Cardiac fibroblast (primary cell): ENCODE data around the gene EZH1.
A peak's percentile ranks its signal among the peaks of the same experiment; 100 is the strongest.

Experiments used
- DNase-seq, 2 donors: peaks; one replicate each; pipeline versions ENCODE4 v3.0.0 to v3.0.0-alpha.2; 2010; ENCODE audit warnings: low read depth in 2 of 2
- H3K4me3 ChIP-seq, 2 donors: replicated peaks in 1 of 2; 1 replicate in 1 of 2; 2 replicates in 1 of 2; pipeline ENCODE4 v1.5.1; 2011; ENCODE audit warnings: low read depth in 2 of 2, low read length in 2 of 2, mild to moderate bottlenecking in 2 of 2, moderate library complexity in 1 of 2
- CTCF ChIP-seq: IDR thresholded peaks from one replicate; pipeline ENCODE4 v1.5.1; 2011; ENCODE audit warnings: low read depth, mild to moderate bottlenecking, low read length, inconsistent platforms

The EZH1 gene

GRCh38 chr17:42779936-42780850 lies 35.4 kb upstream of the EZH1 start, which contains the start of gene WNK4:
Gene WNK4 (plus strand): TSS chr17:42780610. CDS start chr17:42780699, 89 bp downstream.
- peak; percentile 47 to 59 for DNase-seq
- TF ChIP-seq CTCF: no peak
- peak within 1 kb of the TSS; percentile 61 to 81 for H3K4me3 ChIP-seq

GRCh38 chr17:42779304-42779935 lies 34.6 kb upstream of the EZH1 start:
- TF ChIP-seq CTCF: no peak
- DNase-seq: no peak
- no peak overlapping the region for H3K4me3 ChIP-seq

- no peak for DNase-seq
- H3K4me3 ChIP-seq: no peak overlapping the region
- TF ChIP-seq CTCF: no peak
These were observed 33.7 kb upstream of the EZH1 start for GRCh38 chr17:42778570-42778969.

GRCh38 chr17:42775534-42776098 lies 30.8 kb upstream of the EZH1 start:
- H3K4me3 ChIP-seq: no peak overlapping the region
- peak; percentile 32 for TF ChIP-seq CTCF
- DNase-seq: peak in 1 of 2 donors; percentile 85

- no peak for TF ChIP-seq CTCF
- peak overlapping the region; percentile 72 to 92 for H3K4me3 ChIP-seq
- DNase-seq: peak in 1 of 2 donors; percentile 78
These were observed 29.4 kb upstream of the EZH1 start for GRCh38 chr17:42774066-42774745.

GRCh38 chr17:42773290-42774035 lies 28.6 kb upstream of the EZH1 start, which contains the start of gene VPS25:
Gene VPS25 (plus strand): TSS chr17:42773449. CDS start chr17:42773476, 27 bp downstream.
- peak; percentile 25 for TF ChIP-seq CTCF
- peak; percentile 89 to 92 for DNase-seq
- peak within 1 kb of the TSS; percentile 72 to 92 for H3K4me3 ChIP-seq
